NCI-H146 (cell line): Measurements from ENCODE around the gene FH.

ENCODE experiments used
- DNase-seq: peaks from one replicate; lab custom pipeline; 2025; lab: John Stamatoyannopoulos, UW

FH gene

GRCh38 chr1:241521718-241522117 lies 2.2 kb upstream of the FH start:
- DNase-seq = no peak

GRCh38 chr1:241520080-241520465 lies 518 bp upstream of the FH start:
- no peak for DNase-seq

- peak; percentile 50 for DNase-seq
These were observed 863 bp downstream of the FH start for GRCh38 chr1:241518476-241519307.

- DNase-seq = no peak
These were observed 6.2 kb downstream of the FH start for GRCh38 chr1:241513378-241513777.

- no peak for DNase-seq
These were observed 12.2 kb downstream of the FH start for GRCh38 chr1:241507189-241507863.

- DNase-seq = no peak
These were observed 16.1 kb downstream of the FH start for GRCh38 chr1:241503444-241503843.

- DNase-seq = peak; percentile 6
These were observed 19.6 kb downstream of the FH start for GRCh38 chr1:241499910-241500309.

- DNase-seq = peak; percentile 20
These were observed 23.8 kb downstream of the FH start for GRCh38 chr1:241495741-241496140.

- DNase-seq = no peak
These were observed 30.8 kb downstream of the FH start for GRCh38 chr1:241488739-241489138.

GRCh38 chr1:241485554-241485992 lies 34.0 kb downstream of the FH start:
- DNase-seq = peak; percentile 71

- DNase-seq = no peak
These were observed 34.4 kb downstream of the FH start for GRCh38 chr1:241485145-241485544.

- no peak for DNase-seq
These were observed 36.7 kb downstream of the FH start for GRCh38 chr1:241482761-241483250.

- no peak for DNase-seq
These were observed 40.3 kb downstream of the FH start for GRCh38 chr1:241479294-241479693.

GRCh38 chr1:241475671-241476070 lies 43.9 kb downstream of the FH start:
- no peak for DNase-seq

GRCh38 chr1:241473026-241473425 lies 46.5 kb downstream of the FH start:
- no peak for DNase-seq

GRCh38 chr1:241470908-241471590 lies 48.5 kb downstream of the FH start:
- no peak for DNase-seq

- DNase-seq = peak; percentile 19
These were observed 49.2 kb downstream of the FH start for GRCh38 chr1:241470361-241470760.

- DNase-seq = no peak
These were observed 53.9 kb downstream of the FH start for GRCh38 chr1:241465673-241466072.

GRCh38 chr1:241464985-241465384 lies 54.6 kb downstream of the FH start:
- no peak for DNase-seq

- no peak for DNase-seq
These were observed 57.2 kb downstream of the FH start for GRCh38 chr1:241462391-241462790.

- DNase-seq = no peak
These were observed 59.3 kb downstream of the FH start for GRCh38 chr1:241460098-241460873.
